ENCODE data around the gene LHX1.

GRCh38 chr17:36940313-36941264 is 3.3 kb downstream of the LHX1 start:
- TF ChIP-seq CTCF (conservative IDR thresholded peaks at IDR 0.05; ENCODE audit: low read length) (no peak), EZH2phosphoT487 (IDR thresholded peaks at IDR 0.05; ENCODE audit: borderline replicate concordance, low read depth, low read length) (no peak)

Data from OCI-LY7 (cell line).